HAP-1 (cell line): ENCODE measurements around the gene DEAF1.
"Not testable (repeated sequence)": the region's sequence is repeated elsewhere in the genome, so short reads cannot be mapped to it uniquely, and the experiment has no call there.

ENCODE experiments used
- DNase-seq, 2 experiments: peaks; one replicate each; pipeline ENCODE4 v3.0.0-alpha.2; 2016 to 2020; ENCODE audit warnings: low spot score in 2 of 2
- H3K27me3 ChIP-seq: fragments of 250-450 bp; sonication (Bioruptor Pico); 2 replicates; pipeline ENCODE4 v1.5.1; 2020; ENCODE audit warnings: low read depth, mild to moderate bottlenecking, moderate library complexity
- H3K36me3 ChIP-seq: fragments of 250-450 bp; sonication (Bioruptor Pico); replicated peaks from 2 replicates; pipeline ENCODE4 v1.5.1; 2020; ENCODE audit warnings: mild to moderate bottlenecking
- H3K4me1 ChIP-seq: fragments of 250-450 bp; sonication (Bioruptor Pico); 2 replicates; pipeline ENCODE4 v1.5.1; 2020; ENCODE audit warnings: mild to moderate bottlenecking
- H3K4me3 ChIP-seq: fragments of 250-450 bp; sonication (Bioruptor Pico); 2 replicates; pipeline ENCODE4 v1.5.1; 2020; ENCODE audit warnings: mild to moderate bottlenecking, moderate library complexity
- H3K9me3 ChIP-seq: fragments of 250-450 bp; sonication (Bioruptor Pico); 2 replicates; pipeline ENCODE4 v1.5.1; 2020; ENCODE audit warnings: mild to moderate bottlenecking, moderate library complexity
- in situ Hi-C: fragments of 300-500 bp; cut with MboI; formaldehyde crosslinking; loops from 3 replicates; pipeline ENCODE4 v1.14.3; 2020; ENCODE audit warnings: low sequenced_read_pairs, inconsistent platforms, mixed read lengths

Gene DEAF1

DNA sequence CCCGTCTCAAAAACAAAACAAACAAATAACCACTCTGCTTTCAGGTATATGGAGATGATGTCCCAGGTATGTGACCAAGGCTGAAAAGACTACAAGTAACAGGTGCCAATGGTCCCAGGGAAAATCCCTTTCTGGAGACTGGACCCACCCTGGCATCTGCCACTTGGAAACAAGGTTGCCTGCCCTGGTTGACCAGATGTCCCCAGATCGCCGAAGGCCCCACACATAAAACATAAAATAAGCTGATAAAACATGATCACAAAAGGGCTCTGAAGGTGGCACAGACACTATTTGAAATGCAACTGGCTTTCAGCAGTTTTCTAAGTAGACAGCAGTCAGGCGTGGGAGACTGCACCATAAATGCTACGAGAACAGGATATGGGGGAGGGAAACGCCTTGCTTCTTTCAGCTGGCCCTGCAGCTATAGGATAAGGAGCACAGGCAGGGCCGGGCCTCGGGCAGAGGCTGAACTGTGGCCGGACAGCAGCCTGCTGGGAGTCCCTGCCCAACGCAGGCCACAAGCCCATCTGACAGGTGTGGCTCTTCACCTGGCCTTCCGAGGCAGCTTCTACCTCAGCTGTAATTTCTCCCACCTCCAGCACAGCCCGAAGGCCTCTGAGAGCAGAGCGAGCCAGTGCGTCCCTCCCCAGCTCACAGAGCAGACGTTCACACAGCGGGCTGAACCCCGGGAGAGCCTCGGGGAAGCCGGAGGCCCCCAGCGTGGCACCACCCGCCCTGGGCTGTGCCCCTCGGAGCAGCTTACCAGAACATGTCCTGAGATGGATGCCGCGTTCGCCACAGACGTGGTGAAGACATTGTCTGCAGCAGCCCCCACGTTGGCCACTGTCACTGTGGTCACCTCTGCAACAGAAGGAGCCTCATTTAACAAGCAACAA, 4.0 kb downstream of the DEAF1 start:
- Histone ChIP-seq H3K4me3 (no peak overlapping the region), H3K9me3 (no peaks in the 10 kb centered on the region), H3K27me3 (no peaks in the 10 kb centered on the region), H3K36me3 (peaks cover 45% of the 10 kb centered on the region), H3K4me1 (peaks cover 3% of the 10 kb centered on the region; the same call in 1 of the 2 replicates)
- no peak for DNase-seq
- in situ Hi-C loops, result no loop called here

GRCh38 chr11:690244-690643, 4.8 kb downstream of the DEAF1 start:
- H3K4me1 ChIP-seq, DNase-seq, H3K27me3 ChIP-seq, in situ Hi-C loops, H3K4me3 ChIP-seq, H3K9me3 ChIP-seq: not testable (repeated sequence)
- H3K36me3 ChIP-seq, result peaks cover 51% of the 10 kb centered on the region

DNA sequence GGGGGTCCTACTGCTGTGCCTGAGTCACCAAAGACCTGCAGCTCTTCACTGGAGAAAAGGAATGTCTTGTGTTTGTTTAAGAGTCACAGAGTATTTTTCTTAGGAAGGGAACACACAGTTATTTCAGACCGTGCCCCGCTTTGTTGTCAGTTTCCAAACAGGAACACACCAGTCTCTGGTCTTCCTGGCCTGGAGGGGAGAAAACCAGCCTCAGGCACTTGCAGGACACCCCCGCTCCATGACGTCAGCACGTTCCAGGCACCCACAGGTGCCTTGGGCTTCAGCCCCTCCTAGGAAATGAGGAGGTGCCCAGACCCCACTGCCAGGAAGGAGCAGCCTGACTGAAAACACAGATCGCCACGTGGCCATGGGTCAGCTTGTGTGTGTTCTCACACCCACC, 5.4 kb downstream of the DEAF1 start:
- Histone ChIP-seq H3K36me3 (peaks cover 55% of the 10 kb centered on the region), H3K9me3 (no peaks in the 10 kb centered on the region), H3K4me3 (no peak overlapping the region), H3K27me3 (no peaks in the 10 kb centered on the region), H3K4me1 (peaks cover 3% of the 10 kb centered on the region; the same call in 1 of the 2 replicates)
- in situ Hi-C loops, result no loop called here
- DNase-seq, result no peak

- no peak for DNase-seq
- H3K9me3 ChIP-seq, result no peaks in the 10 kb centered on the region
- H3K36me3 ChIP-seq, result peaks cover 62% of the 10 kb centered on the region
- in situ Hi-C loops, result no loop called here
- H3K4me3 ChIP-seq, result no peak overlapping the region
- peaks cover 3% of the 10 kb centered on the region; the same call in 1 of the 2 replicates for H3K4me1 ChIP-seq
- H3K27me3 ChIP-seq, result no peaks in the 10 kb centered on the region
These were observed 6.3 kb downstream of the DEAF1 start for GRCh38 chr11:688681-689080.

GRCh38 chr11:687751-688150, 7.3 kb downstream of the DEAF1 start:
- DNase-seq, result no peak
- in situ Hi-C loops, result no loop called here
- Histone ChIP-seq H3K9me3 (no peaks in the 10 kb centered on the region), H3K27me3 (no peaks in the 10 kb centered on the region), H3K4me3 (no peak overlapping the region), H3K36me3 (peaks cover 72% of the 10 kb centered on the region), H3K4me1 (no peaks in the 10 kb centered on the region)

DNA sequence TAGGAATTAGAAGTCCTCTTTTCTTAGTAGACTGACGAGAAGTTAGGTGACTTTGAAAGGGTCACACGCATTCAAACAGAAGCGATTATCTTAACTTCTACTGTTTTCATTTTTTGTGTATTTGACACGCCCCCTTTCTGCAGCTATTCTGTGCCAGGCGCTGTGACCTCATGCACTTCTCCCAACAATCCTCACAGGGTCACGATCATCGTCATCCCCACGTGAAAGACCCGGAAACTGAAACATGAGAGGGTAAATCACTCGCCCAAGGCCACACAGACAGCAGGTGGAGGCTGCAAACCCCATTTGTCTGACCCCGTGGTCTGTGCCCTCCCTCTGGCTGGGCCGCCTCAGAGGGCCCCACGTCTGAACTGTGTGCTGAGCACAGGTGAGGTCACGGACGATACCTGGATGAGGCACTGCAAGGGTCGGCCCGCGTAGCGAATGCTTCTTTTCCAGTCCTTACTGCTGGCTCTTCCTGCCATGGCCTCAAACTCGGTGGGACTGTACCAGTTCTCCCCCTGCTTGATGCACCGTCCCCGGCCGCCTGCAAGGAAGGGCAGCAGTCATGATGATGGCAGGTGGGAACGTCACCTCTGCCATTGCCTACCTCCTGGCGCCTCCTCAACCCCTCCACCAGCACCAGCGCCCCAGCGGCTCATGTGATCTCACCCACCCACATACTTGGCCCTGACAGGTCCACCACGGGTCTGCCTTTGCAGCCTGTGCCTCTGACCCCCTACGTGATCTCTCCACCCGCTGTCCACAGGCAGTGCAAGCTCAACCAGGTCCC, 8.4 kb downstream of the DEAF1 start:
- Histone ChIP-seq H3K4me3 (no peak overlapping the region), H3K4me1 (no peaks in the 10 kb centered on the region), H3K36me3 (peaks cover 83% of the 10 kb centered on the region), H3K27me3 (no peaks in the 10 kb centered on the region), H3K9me3 (no peaks in the 10 kb centered on the region)
- in situ Hi-C loops, result no loop called here
- no peak for DNase-seq

GRCh38 chr11:680970-681369, 14.1 kb downstream of the DEAF1 start:
- DNase-seq, result no peak
- Histone ChIP-seq H3K4me3 (no peak overlapping the region), H3K36me3 (peaks cover 78% of the 10 kb centered on the region), H3K4me1 (no peaks in the 10 kb centered on the region), H3K27me3 (no peaks in the 10 kb centered on the region), H3K9me3 (no peaks in the 10 kb centered on the region)
- in situ Hi-C loops, result no loop called here

- in situ Hi-C loops, result no loop called here
These were observed 14.5 kb downstream of the DEAF1 start for GRCh38 chr11:680476-680875.

GRCh38 chr11:679271-680207, 15.5 kb downstream of the DEAF1 start:
- Histone ChIP-seq H3K4me3 (no peak overlapping the region), H3K27me3 (no peaks in the 10 kb centered on the region), H3K4me1 (no peaks in the 10 kb centered on the region), H3K9me3 (no peaks in the 10 kb centered on the region), H3K36me3 (peaks cover 77% of the 10 kb centered on the region)
- in situ Hi-C loops, result no loop called here
- DNase-seq, result no peak

More at GRCh38 chr11:680476-680875, 14.5 kb downstream of the DEAF1 start:
- Histone ChIP-seq H3K4me1 (no peaks in the 10 kb centered on the region), H3K9me3 (no peaks in the 10 kb centered on the region), H3K27me3 (no peaks in the 10 kb centered on the region), H3K4me3 (no peak overlapping the region), H3K36me3 (peaks cover 75% of the 10 kb centered on the region)
- DNase-seq, result no peak

GRCh38 chr11:678297-678696, 16.7 kb downstream of the DEAF1 start:
- no peak overlapping the region for H3K4me3 ChIP-seq
- H3K4me1 ChIP-seq, result no peaks in the 10 kb centered on the region
- DNase-seq, result no peak
- no peaks in the 10 kb centered on the region for H3K27me3 ChIP-seq
- peaks cover 80% of the 10 kb centered on the region for H3K36me3 ChIP-seq
- H3K9me3 ChIP-seq, result no peaks in the 10 kb centered on the region
- in situ Hi-C loops, result no loop called here

GRCh38 chr11:674406-674805, 20.6 kb downstream of the DEAF1 start:
- H3K36me3 ChIP-seq, result peaks cover 60% of the 10 kb centered on the region
- no peak for DNase-seq
- no peaks in the 10 kb centered on the region for H3K9me3 ChIP-seq
- H3K27me3 ChIP-seq, result no peaks in the 10 kb centered on the region
- no peak overlapping the region for H3K4me3 ChIP-seq
- in situ Hi-C loops, result no loop called here
- no peaks in the 10 kb centered on the region for H3K4me1 ChIP-seq

- H3K9me3 ChIP-seq, result no peaks in the 10 kb centered on the region
- DNase-seq, result no peak
- no peak overlapping the region for H3K4me3 ChIP-seq
- in situ Hi-C loops, result no loop called here
- H3K27me3 ChIP-seq, result no peaks in the 10 kb centered on the region
- peaks cover 58% of the 10 kb centered on the region for H3K36me3 ChIP-seq
- no peaks in the 10 kb centered on the region for H3K4me1 ChIP-seq
These were observed 21.2 kb downstream of the DEAF1 start for GRCh38 chr11:673866-674265.

DNA sequence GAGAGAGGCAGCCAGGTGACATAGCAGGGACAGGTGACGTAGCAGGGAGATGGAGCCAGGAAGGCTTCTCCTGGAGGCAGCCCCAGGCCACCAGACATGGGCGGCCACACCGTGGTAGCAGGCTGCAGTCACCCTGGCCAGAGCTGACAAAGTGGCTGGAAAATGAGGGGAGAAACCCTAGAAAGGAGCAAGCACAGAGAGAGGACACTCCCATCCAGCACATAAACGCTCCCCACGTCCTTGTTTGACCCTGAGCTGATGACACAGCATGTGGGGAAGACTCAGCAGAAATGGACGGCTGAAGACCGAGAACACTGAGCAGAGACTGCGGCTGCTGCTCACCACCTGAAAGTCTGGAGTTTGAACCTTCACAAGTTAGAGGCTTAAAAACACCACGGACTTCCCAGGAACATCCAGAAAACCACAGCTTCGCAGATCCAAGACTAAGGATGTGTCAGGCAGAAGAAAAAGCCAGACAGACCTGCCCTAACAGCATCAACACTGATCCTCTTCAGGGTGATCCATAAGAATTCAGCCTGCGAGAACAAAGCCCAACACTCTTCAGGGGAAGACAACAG, 29.2 kb downstream of the DEAF1 start:
- Histone ChIP-seq H3K27me3 (no peaks in the 10 kb centered on the region), H3K4me3 (no peak overlapping the region), H3K4me1 (no peaks in the 10 kb centered on the region), H3K36me3 (peaks cover 32% of the 10 kb centered on the region), H3K9me3 (no peaks in the 10 kb centered on the region)
- no peak for DNase-seq
- in situ Hi-C loops, result no loop called here
